Trophoblast cell (in vitro differentiated cells and primary cell): ENCODE measurements around the gene FOXC1.

ENCODE experiments used
- DNase-seq, 2 donors: peaks; one replicate each; pipeline ENCODE4 v3.0.0-alpha.2; 2016
- H2AFZ ChIP-seq: 2 replicates; pipeline ENCODE4 v1.6.1; 2013; ENCODE audit warnings: low read length, moderate library complexity, mild to moderate bottlenecking; ENCODE audit not compliant: insufficient read depth, poor library complexity
- H2AK5ac ChIP-seq: 2 replicates; pipeline ENCODE4 v1.6.1; 2013; ENCODE audit warnings: mild to moderate bottlenecking, low read length
- H2BK120ac ChIP-seq: 2 replicates; pipeline ENCODE4 v1.6.1; 2013; ENCODE audit warnings: low read length, mild to moderate bottlenecking, moderate library complexity; ENCODE audit not compliant: insufficient read depth, poor library complexity
- H2BK12ac ChIP-seq: 2 replicates; pipeline ENCODE4 v1.6.1; 2013; ENCODE audit warnings: mild to moderate bottlenecking, low read length, moderate library complexity
- H2BK5ac ChIP-seq: 2 replicates; pipeline ENCODE4 v1.6.1; 2013; ENCODE audit warnings: low read length, low read depth, moderate library complexity, mild to moderate bottlenecking; ENCODE audit not compliant: poor library complexity
- H3K14ac ChIP-seq: 2 replicates; pipeline ENCODE4 v1.6.1; 2013; ENCODE audit warnings: mild to moderate bottlenecking, low read length
- H3K18ac ChIP-seq: 2 replicates; pipeline ENCODE4 v1.6.1; 2013; ENCODE audit warnings: mild to moderate bottlenecking, low read length
- H3K23ac ChIP-seq: 2 replicates; pipeline ENCODE4 v1.6.1; 2013; ENCODE audit warnings: low read length
- H3K27ac ChIP-seq: 2 replicates; pipeline ENCODE4 v1.5.1; 2013; ENCODE audit warnings: low read depth, mild to moderate bottlenecking, inconsistent platforms, low read length, moderate library complexity
- H3K27me3 ChIP-seq: 2 replicates; pipeline ENCODE4 v1.6.1; 2013; ENCODE audit warnings: inconsistent platforms, mild to moderate bottlenecking, low read length, moderate library complexity; ENCODE audit not compliant: insufficient read depth
- H3K36me3 ChIP-seq, 2 experiments: 1 replicate in 1 of 2; 2 replicates in 1 of 2; pipeline ENCODE4 v1.6.1; 2013; ENCODE audit warnings: low read length in 2 of 2, mild to moderate bottlenecking in 2 of 2, moderate library complexity in 1 of 2; ENCODE audit not compliant: insufficient read depth in 2 of 2, control insufficient read depth in 1 of 2
- H3K4ac ChIP-seq: 2 replicates; pipeline ENCODE4 v1.6.1; 2013; ENCODE audit warnings: low read depth, mild to moderate bottlenecking, low read length, moderate library complexity
- H3K4me1 ChIP-seq, 2 experiments: 1 replicate in 1 of 2; 2 replicates in 1 of 2; pipeline ENCODE4 v1.6.1; 2013; ENCODE audit warnings: low read length in 2 of 2, mild to moderate bottlenecking in 2 of 2, moderate library complexity in 1 of 2; ENCODE audit not compliant: insufficient read depth in 2 of 2, control insufficient read depth in 1 of 2
- H3K4me2 ChIP-seq: 2 replicates; pipeline ENCODE4 v1.6.1; 2013; ENCODE audit warnings: inconsistent platforms, mild to moderate bottlenecking, low read length, moderate library complexity
- H3K4me3 ChIP-seq: 2 replicates; pipeline ENCODE4 v1.5.1; 2013; ENCODE audit warnings: mild to moderate bottlenecking, low read depth, low read length, inconsistent platforms
- H3K79me1 ChIP-seq: one replicate; pipeline ENCODE4 v1.6.1; 2013; ENCODE audit warnings: low read length
- H3K79me2 ChIP-seq: 2 replicates; pipeline ENCODE4 v1.6.1; 2013; ENCODE audit warnings: low read length, mild to moderate bottlenecking; ENCODE audit not compliant: control insufficient read depth, insufficient read depth, poor library complexity
- H3K9ac ChIP-seq: 2 replicates; pipeline ENCODE4 v1.6.1; 2013; ENCODE audit warnings: mild to moderate bottlenecking, low read length
- H3K9me3 ChIP-seq: 2 replicates; pipeline ENCODE4 v1.6.1; 2013; ENCODE audit warnings: low read depth, mild to moderate bottlenecking, control low read depth, inconsistent platforms, low read length; ENCODE audit not compliant: insufficient read depth
- H4K12ac ChIP-seq: 2 replicates; pipeline ENCODE4 v1.6.1; 2013; ENCODE audit warnings: low read depth, mild to moderate bottlenecking, low read length, moderate library complexity
- H4K8ac ChIP-seq: 2 replicates; pipeline ENCODE4 v1.6.1; 2013; ENCODE audit warnings: low read depth, mild to moderate bottlenecking, low read length, moderate library complexity
- H4K91ac ChIP-seq: one replicate; pipeline ENCODE4 v1.6.1; 2013; ENCODE audit warnings: low read depth, mild to moderate bottlenecking, low read length, moderate library complexity
- WGBS: extraction: QIAGEN DNeasy Blood & Tissue Kit; methylation state at CpG from one replicate; pipeline ENCODE4 v1.1.7; 2013; ENCODE audit warnings: missing lambda C conversion rate; ENCODE audit not compliant: insufficient read length, insufficient coverage; ENCODE audit errors: extremely low coverage; 5-methylcytosine and 5-hydroxymethylcytosine counted together

Gene FOXC1

DNA sequence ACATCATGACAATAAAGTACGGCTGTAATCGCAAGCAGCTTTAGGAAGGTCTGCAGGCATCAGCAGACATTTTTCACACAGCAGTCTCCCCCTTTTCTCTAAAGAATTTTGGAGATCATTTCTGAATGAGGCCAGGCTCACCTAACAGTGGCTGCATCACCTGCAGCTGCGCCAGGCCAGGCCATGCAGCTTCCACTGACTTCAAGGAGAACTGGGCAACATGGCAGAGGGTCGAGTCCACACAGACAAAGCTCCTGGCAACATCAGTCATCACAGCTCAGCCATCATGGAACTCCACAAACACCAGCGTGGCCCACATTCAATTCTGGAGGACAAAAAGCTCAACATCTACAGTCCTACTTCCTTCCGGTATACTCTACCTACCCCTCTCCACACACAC is 17.8 kb upstream of the FOXC1 start:
- Histone ChIP-seq H2BK12ac (no peak overlapping the region), H3K27me3 (no peaks in the 10 kb centered on the region), H4K91ac (no peak overlapping the region), H2AK5ac (no peak overlapping the region), H4K8ac (no peak overlapping the region), H3K4ac (no peak overlapping the region), H3K36me3 (no peaks in the 10 kb centered on the region), H3K14ac (no peak overlapping the region), H3K79me2 (no peaks in the 10 kb centered on the region), H2BK5ac (no peak overlapping the region), H3K4me1 (no peaks in the 10 kb centered on the region), H3K4me3 (no peak overlapping the region), H2BK120ac (no peak overlapping the region), H4K12ac (no peak overlapping the region), H3K27ac (no peak overlapping the region), H2AFZ (no peak overlapping the region), H3K18ac (no peak overlapping the region), H3K9ac (no peak overlapping the region), H3K79me1 (no peaks in the 10 kb centered on the region), H3K4me2 (no peak overlapping the region), H3K9me3 (peaks cover 4% of the 10 kb centered on the region), H3K23ac (no peak overlapping the region)
- no CpG with 5 or more reads among the region's 6 CpGs for WGBS
- no peak for DNase-seq

DNA sequence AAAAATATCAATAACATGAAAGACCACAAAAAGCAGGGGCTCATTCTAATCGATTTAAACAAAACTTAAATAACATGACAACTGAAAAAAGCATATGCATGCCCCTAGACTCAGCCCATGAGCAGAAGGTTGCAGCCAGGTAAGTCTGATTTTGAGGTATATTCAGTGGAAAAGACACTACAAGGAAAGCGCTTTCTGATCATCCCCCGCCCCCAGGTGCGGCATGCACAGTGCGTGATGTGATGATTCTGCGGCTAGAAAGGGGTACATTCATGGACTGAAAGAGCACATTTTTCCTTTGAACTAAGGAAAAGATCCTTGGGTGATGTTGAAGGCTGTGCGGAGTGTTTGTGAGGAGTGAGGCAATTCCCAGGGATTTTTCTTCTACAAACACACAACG is 16.9 kb upstream of the FOXC1 start:
- Histone ChIP-seq H4K91ac (no peak overlapping the region), H3K27ac (no peak overlapping the region), H3K9ac (no peak overlapping the region), H3K14ac (no peak overlapping the region), H2BK120ac (no peak overlapping the region), H4K8ac (no peak overlapping the region), H2BK5ac (no peak overlapping the region), H3K23ac (no peak overlapping the region), H3K79me2 (no peaks in the 10 kb centered on the region), H2AK5ac (no peak overlapping the region), H3K4me1 (peaks cover 0 to 2% of the 10 kb centered on the region in 2 experiments), H2BK12ac (no peak overlapping the region), H2AFZ (no peak overlapping the region), H4K12ac (no peak overlapping the region), H3K36me3 (no peaks in the 10 kb centered on the region), H3K9me3 (peaks cover 4% of the 10 kb centered on the region), H3K4me3 (no peak overlapping the region), H3K27me3 (no peaks in the 10 kb centered on the region), H3K18ac (no peak overlapping the region), H3K4me2 (no peak overlapping the region), H3K4ac (no peak overlapping the region), H3K79me1 (no peaks in the 10 kb centered on the region)
- WGBS: no CpG with 5 or more reads among the region's 8 CpGs
- no peak for DNase-seq

DNA sequence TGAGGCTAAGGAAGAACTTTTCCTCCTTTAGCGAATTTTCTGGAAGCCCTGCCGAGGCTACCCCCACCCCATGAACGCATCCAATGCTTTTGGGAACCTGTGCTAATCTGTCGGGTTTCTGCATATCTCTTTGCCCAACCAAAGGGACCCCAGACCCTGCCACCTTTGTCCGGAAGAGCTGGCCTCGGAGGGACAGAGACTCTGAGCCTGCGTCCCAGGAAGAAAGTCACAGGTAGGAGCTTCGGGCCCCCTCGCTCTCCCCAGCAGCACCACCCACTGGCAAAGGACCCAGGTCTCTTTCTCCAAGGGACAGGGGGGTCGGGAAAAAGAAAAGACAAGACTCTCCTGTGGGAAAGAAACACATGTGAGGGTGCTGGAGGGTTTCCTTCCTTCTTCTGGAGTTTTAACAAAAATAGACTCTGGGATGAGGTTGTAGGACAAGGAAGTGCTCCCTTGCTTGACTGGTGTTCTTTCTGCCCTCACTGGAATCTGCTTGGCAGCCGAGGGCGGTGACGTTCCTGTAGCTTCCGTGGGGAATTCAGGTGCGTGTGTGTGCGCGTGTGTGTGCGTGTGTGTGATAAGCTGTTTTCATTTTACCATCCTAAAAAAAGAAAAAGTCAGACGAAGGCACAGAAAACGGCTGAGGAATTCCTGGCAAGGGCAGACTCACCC is 16.3 kb upstream of the FOXC1 start:
- no peak for DNase-seq
- Histone ChIP-seq H2BK120ac (no peak overlapping the region), H3K4me2 (no peak overlapping the region), H3K36me3 (no peaks in the 10 kb centered on the region), H4K12ac (no peak overlapping the region), H4K91ac (no peak overlapping the region), H3K9ac (no peak overlapping the region), H2BK5ac (no peak overlapping the region), H3K4ac (no peak overlapping the region), H4K8ac (no peak overlapping the region), H3K27me3 (no peaks in the 10 kb centered on the region), H3K14ac (no peak overlapping the region), H3K27ac (no peak overlapping the region), H3K9me3 (peaks cover 4% of the 10 kb centered on the region), H2BK12ac (no peak overlapping the region), H3K4me1 (peaks cover 0 to 2% of the 10 kb centered on the region in 2 experiments), H2AK5ac (no peak overlapping the region), H3K79me1 (no peaks in the 10 kb centered on the region), H3K23ac (no peak overlapping the region), H3K4me3 (no peak overlapping the region), H3K79me2 (no peaks in the 10 kb centered on the region), H2AFZ (no peak overlapping the region), H3K18ac (no peak overlapping the region)
- WGBS: no CpG with 5 or more reads among the region's 20 CpGs

DNA sequence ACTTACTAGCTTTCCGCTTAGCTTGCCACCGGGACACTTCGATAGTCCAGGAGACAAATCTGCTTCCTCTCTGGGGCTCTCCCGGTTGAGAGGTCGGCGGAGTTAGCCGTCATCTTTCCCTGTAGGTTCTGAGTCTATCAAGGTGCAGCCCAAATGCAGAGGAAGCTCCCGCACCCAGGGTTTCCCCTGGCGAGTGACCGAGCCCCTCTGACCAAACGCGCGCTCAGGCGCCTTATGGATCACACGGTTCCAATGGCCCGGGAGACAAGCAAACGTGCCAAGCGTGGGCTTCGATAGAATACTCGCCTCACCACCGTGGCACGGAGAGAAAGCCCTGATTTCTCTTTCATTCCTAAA is 15.8 kb upstream of the FOXC1 start:
- Histone ChIP-seq H3K4me2 (no peak overlapping the region), H3K14ac (no peak overlapping the region), H2BK12ac (no peak overlapping the region), H4K12ac (no peak overlapping the region), H3K9ac (no peak overlapping the region), H3K4me1 (peaks cover 0 to 2% of the 10 kb centered on the region in 2 experiments), H3K27ac (no peak overlapping the region), H3K27me3 (no peaks in the 10 kb centered on the region), H4K8ac (no peak overlapping the region), H3K79me1 (no peaks in the 10 kb centered on the region), H3K18ac (no peak overlapping the region), H3K36me3 (no peaks in the 10 kb centered on the region), H2AK5ac (no peak overlapping the region), H4K91ac (no peak overlapping the region), H3K23ac (no peak overlapping the region), H2BK5ac (no peak overlapping the region), H2AFZ (no peak overlapping the region), H3K79me2 (no peaks in the 10 kb centered on the region), H2BK120ac (no peak overlapping the region), H3K9me3 (peaks cover 4% of the 10 kb centered on the region), H3K4ac (no peak overlapping the region), H3K4me3 (no peak overlapping the region)
- no CpG with 5 or more reads among the region's 22 CpGs for WGBS
- DNase-seq: no peak
